TTC549 (cell line): ENCODE data around the gene SEMA3F.

Experiments used
- FAIRE-seq: peaks from 2 replicates; lab custom pipeline; 2012; peaks lifted over from hg19 to GRCh38; lab: Jason Lieb, UNC

The SEMA3F gene

GRCh38 chr3:50132421-50133282 lies 22.5 kb upstream of the SEMA3F start:
- FAIRE-seq, result no peak

- no peak for FAIRE-seq
These were observed 21.9 kb upstream of the SEMA3F start for GRCh38 chr3:50133283-50133615.

GRCh38 chr3:50134367-50134766 lies 20.8 kb upstream of the SEMA3F start:
- no peak for FAIRE-seq

GRCh38 chr3:50135964-50136363 lies 19.2 kb upstream of the SEMA3F start:
- FAIRE-seq, result no peak

- no peak for FAIRE-seq
These were observed 18.3 kb upstream of the SEMA3F start for GRCh38 chr3:50136714-50137405.

GRCh38 chr3:50137531-50137930 lies 17.6 kb upstream of the SEMA3F start:
- no peak for FAIRE-seq

- FAIRE-seq, result no peak
These were observed 16.6 kb upstream of the SEMA3F start for GRCh38 chr3:50138266-50139200.

- FAIRE-seq, result no peak
These were observed 15.8 kb upstream of the SEMA3F start for GRCh38 chr3:50139308-50139707.

- no peak for FAIRE-seq
These were observed 15.3 kb upstream of the SEMA3F start for GRCh38 chr3:50139718-50140423.

- FAIRE-seq, result no peak
These were observed 14.1 kb upstream of the SEMA3F start for GRCh38 chr3:50140990-50141389.

- FAIRE-seq, result no peak
These were observed 8.7 kb upstream of the SEMA3F start for GRCh38 chr3:50146316-50146901.

GRCh38 chr3:50147016-50147415 lies 8.1 kb upstream of the SEMA3F start:
- FAIRE-seq, result no peak

- FAIRE-seq, result no peak
These were observed 7.7 kb upstream of the SEMA3F start for GRCh38 chr3:50147447-50147846.

- no peak for FAIRE-seq
These were observed 7.3 kb upstream of the SEMA3F start for GRCh38 chr3:50147861-50148260.

- no peak for FAIRE-seq
These were observed 4.7 kb upstream of the SEMA3F start for GRCh38 chr3:50150404-50150750.

GRCh38 chr3:50150863-50151686 lies 4.0 kb upstream of the SEMA3F start:
- FAIRE-seq, result no peak

- no peak for FAIRE-seq
These were observed 3.4 kb upstream of the SEMA3F start for GRCh38 chr3:50151728-50152127.

GRCh38 chr3:50153782-50154475 lies 1.2 kb upstream of the SEMA3F start:
- no peak for FAIRE-seq

- no peak for FAIRE-seq
These were observed 666 bp upstream of the SEMA3F start for GRCh38 chr3:50154476-50154839.

- FAIRE-seq, result no peak
These were observed 361 bp downstream of the SEMA3F start for GRCh38 chr3:50155491-50155878.
